ENCODE results near the gene YY1.

DNA sequence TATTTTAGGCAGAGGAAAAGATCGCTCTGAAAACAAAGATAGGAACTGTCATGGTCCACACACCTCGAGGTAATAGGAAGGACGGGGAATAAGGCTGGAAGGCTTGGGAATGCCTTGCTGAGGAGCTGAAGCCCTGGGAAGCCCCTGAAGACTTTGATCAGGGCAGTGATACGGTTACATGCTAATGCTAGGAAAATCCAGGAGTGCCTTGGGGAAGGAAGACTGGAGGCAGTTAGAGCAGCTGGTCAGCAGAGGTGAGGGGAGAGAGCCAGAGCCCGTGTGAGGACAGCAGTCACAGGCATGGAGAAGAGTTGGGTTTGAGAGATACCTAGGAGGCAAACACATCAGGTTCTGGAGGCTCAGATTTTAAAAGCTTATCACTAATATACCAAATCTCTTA lies 8.6 kb upstream of the YY1 start:
- TF ChIP-seq, protein P1, sequence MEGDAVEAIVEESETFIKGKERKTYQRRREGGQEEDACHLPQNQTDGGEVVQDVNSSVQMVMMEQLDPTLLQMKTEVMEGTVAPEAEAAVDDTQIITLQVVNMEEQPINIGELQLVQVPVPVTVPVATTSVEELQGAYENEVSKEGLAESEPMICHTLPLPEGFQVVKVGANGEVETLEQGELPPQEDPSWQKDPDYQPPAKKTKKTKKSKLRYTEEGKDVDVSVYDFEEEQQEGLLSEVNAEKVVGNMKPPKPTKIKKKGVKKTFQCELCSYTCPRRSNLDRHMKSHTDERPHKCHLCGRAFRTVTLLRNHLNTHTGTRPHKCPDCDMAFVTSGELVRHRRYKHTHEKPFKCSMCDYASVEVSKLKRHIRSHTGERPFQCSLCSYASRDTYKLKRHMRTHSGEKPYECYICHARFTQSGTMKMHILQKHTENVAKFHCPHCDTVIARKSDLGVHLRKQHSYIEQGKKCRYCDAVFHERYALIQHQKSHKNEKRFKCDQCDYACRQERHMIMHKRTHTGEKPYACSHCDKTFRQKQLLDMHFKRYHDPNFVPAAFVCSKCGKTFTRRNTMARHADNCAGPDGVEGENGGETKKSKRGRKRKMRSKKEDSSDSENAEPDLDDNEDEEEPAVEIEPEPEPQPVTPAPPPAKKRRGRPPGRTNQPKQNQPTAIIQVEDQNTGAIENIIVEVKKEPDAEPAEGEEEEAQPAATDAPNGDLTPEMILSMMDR (IDR thresholded peaks at IDR 0.05 in 4 of 5, conservative IDR thresholded peaks at IDR 0.05 in 1 of 5): no peak
- TF ChIP-seq POLR2A (IDR thresholded peaks at IDR 0.05): no peak
